Measurements from ENCODE around the gene PLEKHA7.

The PLEKHA7 gene

GRCh38 chr11:16921668-16922067 is 92.5 kb downstream of the PLEKHA7 start:
- DNase-seq (ENCODE audit: low read depth in 1 of 2, low spot score in 1 of 2) = no peak
- Histone ChIP-seq H3K27me3 (ENCODE audit: insufficient read depth, poor library complexity, severe bottlenecking) (peaks cover 45% of the 10 kb centered on the region), H3K27ac (replicated peaks) (no peak overlapping the region), H3K4me3 (replicated peaks; ENCODE audit: insufficient read depth, low read length) (no peak overlapping the region)
- no peak for TF ChIP-seq SPI1 (IDR thresholded peaks at IDR 0.05; ENCODE audit: borderline replicate concordance, low read depth)
- TF ChIP-seq GABPA (IDR thresholded peaks at IDR 0.05; ENCODE audit: low read depth) = no peak
- no peak for TF ChIP-seq POLR2AphosphoS5 (IDR thresholded peaks at IDR 0.05; ENCODE audit: low read depth)
- TF ChIP-seq, protein P1, sequence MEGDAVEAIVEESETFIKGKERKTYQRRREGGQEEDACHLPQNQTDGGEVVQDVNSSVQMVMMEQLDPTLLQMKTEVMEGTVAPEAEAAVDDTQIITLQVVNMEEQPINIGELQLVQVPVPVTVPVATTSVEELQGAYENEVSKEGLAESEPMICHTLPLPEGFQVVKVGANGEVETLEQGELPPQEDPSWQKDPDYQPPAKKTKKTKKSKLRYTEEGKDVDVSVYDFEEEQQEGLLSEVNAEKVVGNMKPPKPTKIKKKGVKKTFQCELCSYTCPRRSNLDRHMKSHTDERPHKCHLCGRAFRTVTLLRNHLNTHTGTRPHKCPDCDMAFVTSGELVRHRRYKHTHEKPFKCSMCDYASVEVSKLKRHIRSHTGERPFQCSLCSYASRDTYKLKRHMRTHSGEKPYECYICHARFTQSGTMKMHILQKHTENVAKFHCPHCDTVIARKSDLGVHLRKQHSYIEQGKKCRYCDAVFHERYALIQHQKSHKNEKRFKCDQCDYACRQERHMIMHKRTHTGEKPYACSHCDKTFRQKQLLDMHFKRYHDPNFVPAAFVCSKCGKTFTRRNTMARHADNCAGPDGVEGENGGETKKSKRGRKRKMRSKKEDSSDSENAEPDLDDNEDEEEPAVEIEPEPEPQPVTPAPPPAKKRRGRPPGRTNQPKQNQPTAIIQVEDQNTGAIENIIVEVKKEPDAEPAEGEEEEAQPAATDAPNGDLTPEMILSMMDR (IDR thresholded peaks at IDR 0.05; ENCODE audit: insufficient read depth, low read length) = no peak
- TF ChIP-seq, protein P2, sequence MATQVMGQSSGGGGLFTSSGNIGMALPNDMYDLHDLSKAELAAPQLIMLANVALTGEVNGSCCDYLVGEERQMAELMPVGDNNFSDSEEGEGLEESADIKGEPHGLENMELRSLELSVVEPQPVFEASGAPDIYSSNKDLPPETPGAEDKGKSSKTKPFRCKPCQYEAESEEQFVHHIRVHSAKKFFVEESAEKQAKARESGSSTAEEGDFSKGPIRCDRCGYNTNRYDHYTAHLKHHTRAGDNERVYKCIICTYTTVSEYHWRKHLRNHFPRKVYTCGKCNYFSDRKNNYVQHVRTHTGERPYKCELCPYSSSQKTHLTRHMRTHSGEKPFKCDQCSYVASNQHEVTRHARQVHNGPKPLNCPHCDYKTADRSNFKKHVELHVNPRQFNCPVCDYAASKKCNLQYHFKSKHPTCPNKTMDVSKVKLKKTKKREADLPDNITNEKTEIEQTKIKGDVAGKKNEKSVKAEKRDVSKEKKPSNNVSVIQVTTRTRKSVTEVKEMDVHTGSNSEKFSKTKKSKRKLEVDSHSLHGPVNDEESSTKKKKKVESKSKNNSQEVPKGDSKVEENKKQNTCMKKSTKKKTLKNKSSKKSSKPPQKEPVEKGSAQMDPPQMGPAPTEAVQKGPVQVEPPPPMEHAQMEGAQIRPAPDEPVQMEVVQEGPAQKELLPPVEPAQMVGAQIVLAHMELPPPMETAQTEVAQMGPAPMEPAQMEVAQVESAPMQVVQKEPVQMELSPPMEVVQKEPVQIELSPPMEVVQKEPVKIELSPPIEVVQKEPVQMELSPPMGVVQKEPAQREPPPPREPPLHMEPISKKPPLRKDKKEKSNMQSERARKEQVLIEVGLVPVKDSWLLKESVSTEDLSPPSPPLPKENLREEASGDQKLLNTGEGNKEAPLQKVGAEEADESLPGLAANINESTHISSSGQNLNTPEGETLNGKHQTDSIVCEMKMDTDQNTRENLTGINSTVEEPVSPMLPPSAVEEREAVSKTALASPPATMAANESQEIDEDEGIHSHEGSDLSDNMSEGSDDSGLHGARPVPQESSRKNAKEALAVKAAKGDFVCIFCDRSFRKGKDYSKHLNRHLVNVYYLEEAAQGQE (IDR thresholded peaks at IDR 0.05; ENCODE audit: insufficient replicate concordance, low read depth) = no peak

GRCh38 chr11:16921019-16921418 is 93.2 kb downstream of the PLEKHA7 start:
- Histone ChIP-seq H3K4me3 (replicated peaks; ENCODE audit: insufficient read depth, low read length) (no peak overlapping the region), H3K27ac (replicated peaks) (no peak overlapping the region), H3K27me3 (ENCODE audit: insufficient read depth, poor library complexity, severe bottlenecking) (peaks cover 38% of the 10 kb centered on the region)
- TF ChIP-seq SPI1 (IDR thresholded peaks at IDR 0.05; ENCODE audit: borderline replicate concordance, low read depth) (no peak), POLR2AphosphoS5 (IDR thresholded peaks at IDR 0.05; ENCODE audit: low read depth) (no peak), GABPA (IDR thresholded peaks at IDR 0.05; ENCODE audit: low read depth) (no peak)
- TF ChIP-seq, protein P1 (IDR thresholded peaks at IDR 0.05; ENCODE audit: insufficient read depth, low read length) = no peak
- TF ChIP-seq, protein P2 (IDR thresholded peaks at IDR 0.05; ENCODE audit: insufficient replicate concordance, low read depth) = no peak
- DNase-seq (ENCODE audit: low read depth in 1 of 2, low spot score in 1 of 2) = no peak

- peaks cover 33% of the 10 kb centered on the region for H3K27me3 ChIP-seq (ENCODE audit: insufficient read depth, poor library complexity, severe bottlenecking)
- H3K4me3 ChIP-seq (replicated peaks; ENCODE audit: insufficient read depth, low read length) = no peak overlapping the region
- TF ChIP-seq, protein P2 (IDR thresholded peaks at IDR 0.05; ENCODE audit: insufficient replicate concordance, low read depth) = no peak
- TF ChIP-seq GABPA (IDR thresholded peaks at IDR 0.05; ENCODE audit: low read depth) (no peak), POLR2AphosphoS5 (IDR thresholded peaks at IDR 0.05; ENCODE audit: low read depth) (no peak), SPI1 (IDR thresholded peaks at IDR 0.05; ENCODE audit: borderline replicate concordance, low read depth) (no peak)
- TF ChIP-seq, protein P1 (IDR thresholded peaks at IDR 0.05; ENCODE audit: insufficient read depth, low read length) = no peak
- no peak overlapping the region for H3K27ac ChIP-seq (replicated peaks)
- no peak for DNase-seq (ENCODE audit: low read depth in 1 of 2, low spot score in 1 of 2)
Observed at GRCh38 chr11:16920559-16920958, 93.7 kb downstream of the PLEKHA7 start.
